ENCODE results near the gene MYO1G. TPM values are rescaled to one million over a fixed set of nuclear protein-coding genes. Genes with fewer than 3 reads are reported as not detected.

Gene MYO1G
- total RNA-seq, 1 experiment from 2014 or later, result 0.57 TPM

- H2AK5ac ChIP-seq (ENCODE audit: insufficient read length, low read length), result no peak within 1 kb of the TSS
- no CpG with 5 or more reads among the region's 77 CpGs for WGBS (ENCODE audit: extremely low coverage, insufficient read length, low lambda C conversion rate)
- H3K27ac Mint-ChIP-seq, result peak within 1 kb of the TSS; percentile 99 to 100 (median 100)
- peak within 1 kb of the TSS; percentile 98 for H3K4me2 ChIP-seq (ENCODE audit: insufficient read depth, insufficient read length, low read length)
- no peaks in the 10 kb centered on the region for H4K20me1 ChIP-seq (ENCODE audit: control insufficient read depth, insufficient read depth, insufficient read length)
- peak within 1 kb of the TSS; percentile 99 for H3K18ac ChIP-seq (ENCODE audit: insufficient read length, low read depth, low read length)
- no peak within 1 kb of the TSS; the same call in 1 of the 2 replicates for H2BK15ac ChIP-seq (ENCODE audit: low read depth, low read length)
- H2BK20ac ChIP-seq (ENCODE audit: low read depth, low read length, poor library complexity, severe bottlenecking), result no peak within 1 kb of the TSS
- peaks cover 7% of the 10 kb centered on the region; the same call in 1 of the 2 replicates for H3K79me2 ChIP-seq (ENCODE audit: insufficient read depth, low read length)
- H3K4me1 ChIP-seq (ENCODE audit: insufficient read depth, low read length), result no peaks in the 10 kb centered on the region; the same call in 1 of the 2 replicates
- DNase-seq, result no peak
- H3K4ac ChIP-seq (ENCODE audit: low read depth, low read length), result no peak within 1 kb of the TSS
- no peak within 1 kb of the TSS for H3K56ac ChIP-seq (ENCODE audit: insufficient read length, low read depth, low read length)
- peaks cover 4% of the 10 kb centered on the region for H3K23me2 ChIP-seq (ENCODE audit: insufficient read length, low read depth, low read length, poor library complexity, severe bottlenecking)
- H3K36me3 Mint-ChIP-seq (ENCODE audit: insufficient read depth in 1 of 3, low read depth in 3 of 3), result no peaks in the 10 kb centered on the region; a peak in 1 of 7 replicates
- peak within 1 kb of the TSS; percentile 94 to 97 for H3K4me3 Mint-ChIP-seq
- H3K14ac ChIP-seq (ENCODE audit: insufficient read depth, low read length), result peak within 1 kb of the TSS; percentile 99
- H3K4me1 Mint-ChIP-seq, result peaks cover 12 to 14% of the 10 kb centered on the region in 2 experiments
- no peaks in the 10 kb centered on the region for H3K27me3 ChIP-seq (ENCODE audit: insufficient read depth, low read length)
- H3K79me1 ChIP-seq (ENCODE audit: insufficient read depth, low read depth, low read length, poor library complexity, severe bottlenecking), result no peaks in the 10 kb centered on the region
- no peak within 1 kb of the TSS for H3T11ph ChIP-seq (ENCODE audit: low read length)
- H3K9me3 Mint-ChIP-seq, result no peaks in the 10 kb centered on the region
- H3K23ac ChIP-seq (ENCODE audit: insufficient read length, low read depth, low read length), result no peak within 1 kb of the TSS
- peak within 1 kb of the TSS; percentile 95 for H3K9ac ChIP-seq (ENCODE audit: extremely low read depth, insufficient read length, low read length)
- H4K5ac ChIP-seq (ENCODE audit: insufficient read length, low read depth, low read length), result no peak within 1 kb of the TSS
- H2BK120ac ChIP-seq (ENCODE audit: low read depth, low read length, poor library complexity, severe bottlenecking), result no peak within 1 kb of the TSS
- H2BK12ac ChIP-seq (ENCODE audit: insufficient read length, low read depth, low read length), result no peak within 1 kb of the TSS
- no peak for TF ChIP-seq CTCF (conservative IDR thresholded peaks at IDR 0.05)
- H4K8ac ChIP-seq (replicated peaks; ENCODE audit: insufficient read length, low read depth, low read length), result no peak within 1 kb of the TSS
- H2AFZ ChIP-seq (ENCODE audit: low read length), result peak within 1 kb of the TSS; percentile 99
- H3K27me3 Mint-ChIP-seq (ENCODE audit: low read depth), result no peaks in the 10 kb centered on the region
- H3K9me3 ChIP-seq (ENCODE audit: control insufficient read depth, low read depth, low read length), result no peaks in the 10 kb centered on the region
- H4K91ac ChIP-seq (ENCODE audit: insufficient read length, low read depth, low read length), result no peak within 1 kb of the TSS
- no peak within 1 kb of the TSS for H2BK5ac ChIP-seq (ENCODE audit: insufficient read length, low read length)
- H3K27ac ChIP-seq (ENCODE audit: insufficient read length, low read depth, low read length), result peak within 1 kb of the TSS; percentile 88
Observed at GRCh38 chr7:45000093-45001032, 21.5 kb upstream of the MYO1G start, which contains the start of gene CCM2. CCM2 (plus strand) TSS chr7:45000201; CDS start chr7:45000334, 133 bp downstream.

Measured in H9 (cell line).